Measurements from ENCODE around the gene OR1F1.

OR1F1 gene

DNA sequence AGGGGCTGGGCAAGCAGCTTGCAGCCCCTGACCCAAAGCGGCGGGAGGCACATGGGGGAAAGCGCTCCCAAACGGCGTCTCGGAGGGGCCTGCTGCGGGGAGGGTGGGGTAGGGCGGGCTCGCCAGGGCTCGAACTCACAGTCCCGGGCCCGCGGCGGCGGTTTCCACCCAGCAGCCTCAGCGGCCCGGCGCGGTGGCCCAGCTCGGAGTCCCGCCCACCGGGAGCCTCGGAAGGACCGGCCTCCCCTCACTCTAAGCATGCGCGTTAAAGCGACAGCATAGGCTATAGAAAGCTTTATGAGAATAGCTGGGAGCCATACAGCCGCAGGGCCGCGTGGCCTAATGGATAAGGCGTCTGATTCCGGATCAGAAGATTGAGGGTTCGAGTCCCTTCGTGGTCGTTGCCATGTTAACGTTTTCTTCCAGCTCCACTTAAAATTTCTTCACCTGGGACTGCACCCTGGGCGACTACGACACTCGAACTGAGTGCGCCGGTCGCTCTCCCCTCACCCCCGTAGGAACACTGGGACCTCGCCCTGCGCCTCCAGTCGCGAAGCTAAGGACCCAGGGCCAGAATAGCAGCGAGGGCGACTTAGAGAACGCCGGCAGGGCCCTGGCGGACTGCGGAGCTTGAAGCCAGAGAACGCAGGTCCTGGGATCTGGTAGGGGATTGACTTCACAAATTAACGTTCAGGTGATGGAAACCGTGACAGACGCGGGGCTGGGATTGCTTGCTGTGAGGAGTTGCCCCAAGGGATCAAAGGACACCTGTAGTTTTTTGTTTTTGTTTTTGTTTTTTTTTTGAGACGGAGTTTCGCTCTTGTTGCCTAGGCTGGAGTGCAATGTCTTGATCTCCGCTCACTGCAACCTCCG, 37.4 kb upstream of the OR1F1 start:
- no peaks in the 10 kb centered on the region for H3K4me1 ChIP-seq (ENCODE audit: control insufficient read depth, insufficient read depth, low read length)
- peak overlapping the region; percentile 66 for H3K27ac ChIP-seq (ENCODE audit: insufficient read depth, low read depth, low read length, poor library complexity, severe bottlenecking)
- H3K27me3 ChIP-seq (ENCODE audit: control insufficient read depth, insufficient read depth, low read length, poor library complexity, severe bottlenecking): peaks cover 28% of the 10 kb centered on the region
- no peaks in the 10 kb centered on the region for H3K9me3 ChIP-seq (ENCODE audit: control insufficient read depth, low read length)
- peak overlapping the region; percentile 86 for H3K4me3 ChIP-seq (ENCODE audit: insufficient read depth, low read depth, low read length)
- 2% methylated on average over 62 of the region's 62 CpGs for WGBS, 2 experiments
- no peaks in the 10 kb centered on the region for H3K36me3 ChIP-seq (ENCODE audit: control insufficient read depth, insufficient read depth, low read length)

DNA sequence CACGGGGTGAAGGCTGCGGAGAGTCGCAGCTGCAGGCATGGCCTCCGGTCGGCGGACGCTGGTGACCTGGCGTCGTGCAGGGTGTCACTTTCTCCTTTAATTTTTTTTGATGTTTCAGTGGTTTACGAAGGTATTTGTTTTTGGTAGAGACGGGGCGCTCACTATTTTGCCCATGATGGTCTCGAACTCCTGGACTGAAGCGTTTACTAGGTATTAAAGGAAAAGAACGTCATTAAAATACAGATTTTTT, 36.1 kb upstream of the OR1F1 start:
- H3K4me3 ChIP-seq (ENCODE audit: insufficient read depth, low read depth, low read length): peak overlapping the region; percentile 66
- no peak overlapping the region for H3K27ac ChIP-seq (ENCODE audit: insufficient read depth, low read depth, low read length, poor library complexity, severe bottlenecking)
- H3K4me1 ChIP-seq (ENCODE audit: control insufficient read depth, insufficient read depth, low read length): no peaks in the 10 kb centered on the region
- WGBS, 2 experiments: 16 to 17% methylated on average over 14 to 15 of the region's 15 CpGs
- H3K27me3 ChIP-seq (ENCODE audit: control insufficient read depth, insufficient read depth, low read length, poor library complexity, severe bottlenecking): peaks cover 33% of the 10 kb centered on the region
- no peaks in the 10 kb centered on the region for H3K9me3 ChIP-seq (ENCODE audit: control insufficient read depth, low read length)
- H3K36me3 ChIP-seq (ENCODE audit: control insufficient read depth, insufficient read depth, low read length): no peaks in the 10 kb centered on the region

- H3K27ac ChIP-seq (ENCODE audit: insufficient read depth, low read depth, low read length, poor library complexity, severe bottlenecking): no peak overlapping the region
Observed at GRCh38 chr16:3152277-3152990, 35.6 kb upstream of the OR1F1 start.

GRCh38 chr16:3152991-3153368, 35.0 kb upstream of the OR1F1 start:
- H3K9me3 ChIP-seq (ENCODE audit: control insufficient read depth, low read length): no peaks in the 10 kb centered on the region
- WGBS, 2 experiments: 8 to 20% methylated on average over 6 to 8 of the region's 8 CpGs
- no peaks in the 10 kb centered on the region for H3K36me3 ChIP-seq (ENCODE audit: control insufficient read depth, insufficient read depth, low read length)
- H3K27me3 ChIP-seq (ENCODE audit: control insufficient read depth, insufficient read depth, low read length, poor library complexity, severe bottlenecking): peaks cover 35% of the 10 kb centered on the region
- no peak overlapping the region for H3K27ac ChIP-seq (ENCODE audit: insufficient read depth, low read depth, low read length, poor library complexity, severe bottlenecking)
- H3K4me3 ChIP-seq (ENCODE audit: insufficient read depth, low read depth, low read length): peak overlapping the region; percentile 66
- H3K4me1 ChIP-seq (ENCODE audit: control insufficient read depth, insufficient read depth, low read length): no peaks in the 10 kb centered on the region

More at GRCh38 chr16:3152277-3152990, 35.6 kb upstream of the OR1F1 start:
- Histone ChIP-seq H3K4me3 (ENCODE audit: insufficient read depth, low read depth, low read length) (peak overlapping the region; percentile 66), H3K9me3 (ENCODE audit: control insufficient read depth, low read length) (no peaks in the 10 kb centered on the region), H3K27me3 (ENCODE audit: control insufficient read depth, insufficient read depth, low read length, poor library complexity, severe bottlenecking) (peaks cover 35% of the 10 kb centered on the region), H3K4me1 (ENCODE audit: control insufficient read depth, insufficient read depth, low read length) (no peaks in the 10 kb centered on the region), H3K36me3 (ENCODE audit: control insufficient read depth, insufficient read depth, low read length) (no peaks in the 10 kb centered on the region)
- 1 to 2% methylated on average over 42 of the region's 42 CpGs for WGBS, 2 experiments

DNA sequence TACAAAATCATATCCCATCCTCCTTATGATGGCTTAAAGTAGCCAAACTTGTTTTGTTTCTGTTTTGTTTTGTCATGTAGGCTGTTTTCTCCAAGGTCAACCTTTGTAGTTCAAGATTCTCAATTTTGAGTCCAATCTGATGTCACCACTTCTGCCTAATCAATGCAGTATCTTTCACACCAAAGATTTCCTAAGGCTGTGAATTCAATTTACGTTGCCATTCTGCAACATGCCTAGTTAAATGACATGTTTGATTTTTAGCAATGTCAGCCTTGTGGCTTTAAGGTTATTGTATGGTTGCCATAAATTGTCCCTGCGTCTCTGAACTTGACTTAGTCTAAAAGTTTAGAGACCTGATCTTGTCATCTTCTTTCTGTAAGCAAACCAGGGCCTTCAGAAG, 32.8 kb upstream of the OR1F1 start:
- H3K4me3 ChIP-seq (ENCODE audit: insufficient read depth, low read depth, low read length): no peak overlapping the region
- 90% methylated on average over 2 of the region's 2 CpGs for WGBS, 2 experiments
- H3K36me3 ChIP-seq (ENCODE audit: control insufficient read depth, insufficient read depth, low read length): no peaks in the 10 kb centered on the region
- no peaks in the 10 kb centered on the region for H3K4me1 ChIP-seq (ENCODE audit: control insufficient read depth, insufficient read depth, low read length)
- no peaks in the 10 kb centered on the region for H3K9me3 ChIP-seq (ENCODE audit: control insufficient read depth, low read length)
- H3K27me3 ChIP-seq (ENCODE audit: control insufficient read depth, insufficient read depth, low read length, poor library complexity, severe bottlenecking): peaks cover 33% of the 10 kb centered on the region
- H3K27ac ChIP-seq (ENCODE audit: insufficient read depth, low read depth, low read length, poor library complexity, severe bottlenecking): no peak overlapping the region

DNA sequence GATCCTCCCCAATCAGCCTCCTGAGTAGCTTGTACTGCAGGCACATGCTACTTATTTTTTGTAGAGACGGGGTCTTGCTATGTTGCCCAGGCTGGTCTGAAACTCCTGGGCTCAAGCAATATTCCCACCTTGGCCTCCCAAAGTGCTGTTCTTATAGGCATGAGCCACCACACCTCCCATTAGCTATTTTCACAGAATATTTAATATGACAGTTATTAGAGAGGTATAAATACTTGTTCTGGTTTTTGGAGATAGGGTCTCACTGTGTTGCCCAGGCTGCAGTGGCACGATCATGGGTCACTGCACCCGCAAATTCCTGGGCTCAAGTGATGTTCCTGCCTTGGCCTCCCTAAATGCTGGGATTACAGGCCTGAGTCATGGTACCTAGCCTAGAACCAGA, 32.0 kb upstream of the OR1F1 start:
- 91 to 96% methylated on average over 3 of the region's 3 CpGs for WGBS, 2 experiments
- Histone ChIP-seq H3K36me3 (ENCODE audit: control insufficient read depth, insufficient read depth, low read length) (no peaks in the 10 kb centered on the region), H3K27ac (ENCODE audit: insufficient read depth, low read depth, low read length, poor library complexity, severe bottlenecking) (no peak overlapping the region), H3K4me3 (ENCODE audit: insufficient read depth, low read depth, low read length) (no peak overlapping the region), H3K4me1 (ENCODE audit: control insufficient read depth, insufficient read depth, low read length) (no peaks in the 10 kb centered on the region), H3K27me3 (ENCODE audit: control insufficient read depth, insufficient read depth, low read length, poor library complexity, severe bottlenecking) (peaks cover 36% of the 10 kb centered on the region), H3K9me3 (ENCODE audit: control insufficient read depth, low read length) (no peaks in the 10 kb centered on the region)

GRCh38 chr16:3157229-3158025, 30.6 kb upstream of the OR1F1 start:
- H3K4me3 ChIP-seq (ENCODE audit: insufficient read depth, low read depth, low read length): peak overlapping the region; percentile 70
- H3K27me3 ChIP-seq (ENCODE audit: control insufficient read depth, insufficient read depth, low read length, poor library complexity, severe bottlenecking): peaks cover 36% of the 10 kb centered on the region
- no peaks in the 10 kb centered on the region for H3K36me3 ChIP-seq (ENCODE audit: control insufficient read depth, insufficient read depth, low read length)
- H3K4me1 ChIP-seq (ENCODE audit: control insufficient read depth, insufficient read depth, low read length): no peaks in the 10 kb centered on the region
- no peak overlapping the region for H3K27ac ChIP-seq (ENCODE audit: insufficient read depth, low read depth, low read length, poor library complexity, severe bottlenecking)
- WGBS, 2 experiments: 1% methylated on average over 59 of the region's 59 CpGs
- H3K9me3 ChIP-seq (ENCODE audit: control insufficient read depth, low read length): no peaks in the 10 kb centered on the region

GRCh38 chr16:3158026-3158509, 29.9 kb upstream of the OR1F1 start:
- Histone ChIP-seq H3K27ac (ENCODE audit: insufficient read depth, low read depth, low read length, poor library complexity, severe bottlenecking) (no peak overlapping the region), H3K4me1 (ENCODE audit: control insufficient read depth, insufficient read depth, low read length) (no peaks in the 10 kb centered on the region), H3K36me3 (ENCODE audit: control insufficient read depth, insufficient read depth, low read length) (no peaks in the 10 kb centered on the region), H3K4me3 (ENCODE audit: insufficient read depth, low read depth, low read length) (peak overlapping the region; percentile 70), H3K9me3 (ENCODE audit: control insufficient read depth, low read length) (no peaks in the 10 kb centered on the region), H3K27me3 (ENCODE audit: control insufficient read depth, insufficient read depth, low read length, poor library complexity, severe bottlenecking) (peaks cover 36% of the 10 kb centered on the region)
- 1 to 2% methylated on average over 27 of the region's 27 CpGs for WGBS, 2 experiments

GRCh38 chr16:3158510-3159314, 29.3 kb upstream of the OR1F1 start:
- peak overlapping the region; percentile 70 for H3K4me3 ChIP-seq (ENCODE audit: insufficient read depth, low read depth, low read length)
- H3K36me3 ChIP-seq (ENCODE audit: control insufficient read depth, insufficient read depth, low read length): no peaks in the 10 kb centered on the region
- H3K27ac ChIP-seq (ENCODE audit: insufficient read depth, low read depth, low read length, poor library complexity, severe bottlenecking): no peak overlapping the region
- no peaks in the 10 kb centered on the region for H3K9me3 ChIP-seq (ENCODE audit: control insufficient read depth, low read length)
- WGBS, 2 experiments: 1% methylated on average over 70 of the region's 70 CpGs
- H3K4me1 ChIP-seq (ENCODE audit: control insufficient read depth, insufficient read depth, low read length): no peaks in the 10 kb centered on the region
- H3K27me3 ChIP-seq (ENCODE audit: control insufficient read depth, insufficient read depth, low read length, poor library complexity, severe bottlenecking): peaks cover 36% of the 10 kb centered on the region

All from ectodermal cell (in vitro differentiated cells).